HG03442 (cell line): ENCODE results near the gene ALOX5AP.
A peak's percentile ranks its signal among the peaks of the same experiment; 100 is the strongest.

Source experiments
- ATAC-seq: cut with Tn5 transposase; IDR thresholded peaks from one replicate; pipeline ENCODE4 v1.9.1; 2021; ENCODE audit warnings: mild to moderate bottlenecking, moderate library complexity; ENCODE audit not compliant: unreplicated experiment

Gene ALOX5AP

DNA sequence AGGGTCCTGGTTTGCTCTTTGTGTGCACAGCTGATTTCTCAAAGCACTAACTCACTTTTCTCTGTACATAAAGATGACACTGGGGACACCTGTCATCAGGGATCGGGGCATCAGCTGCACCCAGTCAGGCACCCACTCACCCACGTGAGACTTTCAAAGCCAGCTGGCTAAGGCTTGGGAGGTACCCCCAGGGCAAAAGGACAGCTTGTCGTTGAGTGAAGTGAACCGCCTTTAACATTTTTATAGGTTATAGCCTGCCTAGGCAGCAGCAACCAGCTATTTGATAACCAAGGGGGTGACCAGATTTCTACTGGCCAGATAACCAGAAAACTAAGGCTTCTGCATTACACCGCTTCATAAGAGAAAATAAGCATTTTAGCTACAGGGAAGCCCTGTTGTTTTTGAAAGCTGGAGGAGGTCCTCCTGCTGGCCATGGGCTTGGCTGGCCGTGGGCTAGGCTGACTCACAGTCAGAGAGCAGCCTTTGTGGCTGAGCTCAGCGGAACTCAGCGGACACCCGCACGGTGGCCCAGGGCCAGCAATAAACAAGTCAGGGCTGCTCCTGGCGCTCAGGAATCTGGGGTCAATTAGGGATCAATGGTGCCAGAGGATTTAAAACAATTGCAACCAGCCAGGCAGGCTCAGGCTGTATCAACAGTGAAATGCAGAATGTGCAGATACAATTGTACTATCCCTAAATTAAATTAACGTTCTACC, 57.1 kb downstream of the ALOX5AP start:
- ATAC-seq, result no peak

DNA sequence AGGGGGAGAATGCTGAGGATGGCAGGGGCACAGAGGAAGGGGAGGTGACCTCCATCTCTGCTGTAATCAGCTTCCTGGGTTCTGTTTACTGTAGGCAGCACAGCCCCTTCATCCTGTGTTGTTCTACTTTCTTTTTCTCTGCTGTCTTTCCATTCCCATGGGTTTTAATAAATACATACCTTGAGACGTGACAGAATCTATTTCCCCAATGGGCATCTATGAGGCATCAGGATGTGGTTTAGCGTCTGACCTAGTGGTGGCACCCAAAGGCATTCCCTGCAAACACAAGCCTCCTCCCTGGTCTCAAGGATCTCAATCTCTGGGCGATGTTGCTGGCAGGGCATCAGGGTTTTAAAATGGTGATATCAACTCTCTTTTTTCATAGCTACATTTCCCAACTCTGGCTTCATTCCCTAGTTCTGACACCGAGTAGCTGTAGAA, 60.8 kb downstream of the ALOX5AP start:
- ATAC-seq, result peak; percentile 60

DNA sequence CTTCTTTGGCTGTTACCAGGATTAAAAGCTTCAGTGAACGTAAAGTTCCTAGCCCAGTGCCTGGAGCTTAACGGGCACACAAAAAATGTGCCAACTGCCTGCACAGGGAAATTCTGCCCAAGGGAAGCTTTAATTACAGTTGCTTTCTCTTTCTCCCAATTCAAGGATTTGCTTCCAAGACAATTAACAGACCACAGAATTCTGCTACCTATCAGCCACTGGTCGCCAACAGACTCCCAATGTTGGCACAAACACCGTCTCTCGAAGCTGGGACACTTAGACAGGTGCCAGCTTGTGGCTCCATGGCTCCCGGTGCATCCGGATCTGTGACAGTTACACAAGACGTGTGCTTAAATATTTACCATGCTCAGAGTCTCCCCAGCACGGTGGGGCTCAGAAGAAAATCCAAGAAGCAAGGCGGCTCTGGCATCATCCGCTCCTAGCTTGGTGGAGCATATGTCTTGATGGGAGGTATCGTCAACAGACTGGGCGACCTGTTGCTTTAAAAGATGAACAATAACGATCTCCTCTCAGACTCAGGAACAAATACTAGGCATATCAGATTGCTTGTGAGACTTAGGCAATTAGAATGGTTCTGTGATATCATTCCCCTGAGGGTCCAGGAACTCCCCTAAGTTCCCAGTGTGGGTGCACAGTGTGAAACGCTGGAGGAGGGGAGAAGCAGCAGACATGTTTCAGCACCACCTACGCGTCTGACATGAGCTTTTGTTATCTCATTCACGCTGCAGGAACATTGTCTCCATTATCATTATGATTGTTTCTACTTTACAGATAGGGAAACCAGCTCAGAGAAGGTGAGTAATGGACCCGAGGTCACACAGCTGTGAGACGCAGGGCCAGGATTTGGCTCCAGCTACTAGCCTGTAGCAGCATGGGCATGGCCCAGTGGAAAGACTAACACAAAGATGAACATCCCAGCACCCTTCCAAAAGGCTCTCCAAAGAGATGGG, 61.6 kb downstream of the ALOX5AP start:
- no peak for ATAC-seq

DNA sequence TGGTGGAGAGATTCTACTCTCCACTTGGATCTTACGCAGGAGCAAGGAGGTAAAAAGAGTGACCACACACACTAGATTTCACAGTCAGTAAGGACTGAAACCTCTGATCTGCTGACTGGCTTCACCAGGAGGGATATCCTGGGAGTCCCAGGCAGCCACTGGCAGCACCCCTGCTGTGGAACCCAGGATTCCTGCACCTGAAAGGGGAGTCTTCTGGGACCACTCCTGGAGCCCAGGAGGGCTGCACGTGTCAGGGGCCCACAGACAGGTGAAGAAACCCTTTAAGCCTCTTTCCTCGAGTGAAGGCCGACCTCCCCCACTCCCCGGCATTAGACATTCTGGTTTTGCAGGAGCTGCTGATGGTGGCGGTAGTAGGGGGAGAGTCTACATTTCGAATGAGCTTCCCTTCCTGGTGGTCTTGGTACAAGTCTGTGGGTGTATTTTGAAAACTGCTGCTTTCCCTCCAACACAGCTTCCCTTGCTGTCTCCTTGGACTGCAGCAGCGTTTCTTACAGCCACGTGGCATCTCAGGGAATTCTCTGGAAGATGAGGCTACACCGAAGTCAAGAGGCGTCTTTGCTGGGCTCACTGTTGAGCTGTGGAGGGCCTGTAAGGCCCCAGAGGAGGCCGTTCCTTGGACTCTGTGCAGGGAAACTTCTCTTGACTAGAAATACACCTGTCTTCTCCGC, 62.6 kb downstream of the ALOX5AP start:
- ATAC-seq, result no peak

DNA sequence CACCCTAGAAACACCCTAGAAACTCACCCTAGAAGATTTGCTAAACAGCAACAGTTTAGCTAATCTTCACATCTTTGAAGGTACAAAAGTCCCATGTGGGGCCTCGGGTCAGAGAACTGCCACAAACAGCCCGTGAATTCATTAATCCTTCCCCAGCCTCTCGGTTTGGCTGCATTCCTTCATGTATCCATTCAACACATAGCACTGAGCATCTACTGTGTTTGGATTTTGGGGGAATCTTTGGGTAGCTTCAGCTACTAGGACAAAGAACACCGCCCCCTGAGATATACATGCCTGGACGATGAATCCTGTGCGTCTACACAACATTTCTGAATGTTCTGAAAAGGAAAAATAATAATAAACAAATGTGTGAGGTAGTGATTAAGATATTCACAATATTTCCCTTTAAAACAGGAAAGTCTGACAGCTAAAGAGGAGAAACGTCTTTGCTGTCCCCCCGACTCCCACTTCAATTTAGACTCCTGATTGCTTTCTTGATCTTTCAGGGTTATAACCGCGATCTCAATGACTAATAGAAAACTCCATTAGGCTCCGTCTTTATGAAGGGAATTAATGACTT, 63.5 kb downstream of the ALOX5AP start:
- no peak for ATAC-seq

- ATAC-seq, result no peak
These were observed 64.0 kb downstream of the ALOX5AP start for GRCh38 chr13:30799356-30799824.

GRCh38 chr13:30800107-30800506, 64.8 kb downstream of the ALOX5AP start:
- ATAC-seq, result no peak

DNA sequence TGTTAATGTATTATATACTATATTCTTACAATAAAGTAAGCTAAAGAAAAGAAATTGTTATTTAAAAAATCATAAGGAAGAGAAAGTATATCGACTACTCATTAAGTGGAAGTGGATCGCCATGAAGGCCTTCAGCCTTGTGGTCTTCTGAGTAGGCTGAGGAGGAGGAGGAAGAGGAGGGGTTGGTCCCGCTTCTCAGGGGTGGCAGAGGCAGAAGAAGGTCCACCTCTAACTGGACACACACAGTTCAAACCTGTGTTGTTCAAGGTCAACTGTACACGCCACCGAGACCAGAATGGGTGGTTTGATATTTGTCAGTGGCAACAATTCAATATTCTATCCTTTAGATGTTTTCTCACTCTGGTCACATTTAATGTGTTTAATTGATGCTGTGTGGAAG, 67.2 kb downstream of the ALOX5AP start:
- ATAC-seq, result no peak

GRCh38 chr13:30802953-30803478, 67.7 kb downstream of the ALOX5AP start:
- ATAC-seq, result peak; percentile 87

DNA sequence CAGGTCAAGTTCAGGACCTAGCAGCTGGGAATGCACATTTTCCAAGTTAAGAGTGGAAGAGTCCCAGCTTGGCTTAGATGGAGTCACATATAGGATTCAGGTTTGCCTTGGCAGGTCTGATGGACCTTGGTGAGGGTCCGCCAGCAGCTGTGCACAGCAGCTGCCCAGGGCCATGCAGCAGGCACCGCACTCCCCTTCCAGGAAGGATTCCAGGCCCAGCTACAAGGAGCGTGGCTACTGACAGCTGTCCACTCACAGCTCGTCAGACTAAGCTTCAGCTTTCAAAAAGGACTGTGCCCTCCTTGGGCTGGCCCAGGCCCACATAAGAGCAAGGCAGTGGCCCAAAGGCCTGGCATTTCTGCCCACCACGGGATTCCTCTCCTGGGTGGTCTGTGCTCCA, 68.4 kb downstream of the ALOX5AP start:
- no peak for ATAC-seq

GRCh38 chr13:30804474-30804873, 69.1 kb downstream of the ALOX5AP start:
- ATAC-seq, result no peak

GRCh38 chr13:30805132-30805537, 69.8 kb downstream of the ALOX5AP start:
- ATAC-seq, result no peak

GRCh38 chr13:30805603-30806011, 70.3 kb downstream of the ALOX5AP start:
- no peak for ATAC-seq

DNA sequence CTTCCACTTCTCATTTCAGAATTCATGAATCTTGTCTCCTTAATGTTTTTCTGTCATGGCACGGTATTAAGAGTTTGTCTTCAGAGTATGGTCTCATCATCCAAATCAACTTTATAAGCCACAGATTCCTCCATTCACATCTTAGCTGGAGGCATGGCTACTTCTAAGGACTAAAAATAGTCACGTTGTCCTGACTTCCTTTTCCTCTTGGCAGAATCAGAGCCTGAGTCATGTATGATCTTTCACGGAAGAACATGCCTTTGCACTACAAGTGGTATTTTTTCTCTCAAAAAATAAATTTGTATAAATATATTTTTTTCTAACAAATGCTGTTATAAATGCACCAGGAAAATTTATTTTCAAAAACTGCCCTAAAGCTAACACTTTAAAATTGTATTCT, 71.4 kb downstream of the ALOX5AP start:
- no peak for ATAC-seq

- no peak for ATAC-seq
These were observed 72.0 kb downstream of the ALOX5AP start for GRCh38 chr13:30807392-30807791.

GRCh38 chr13:30808600-30808999, 73.3 kb downstream of the ALOX5AP start:
- no peak for ATAC-seq

DNA sequence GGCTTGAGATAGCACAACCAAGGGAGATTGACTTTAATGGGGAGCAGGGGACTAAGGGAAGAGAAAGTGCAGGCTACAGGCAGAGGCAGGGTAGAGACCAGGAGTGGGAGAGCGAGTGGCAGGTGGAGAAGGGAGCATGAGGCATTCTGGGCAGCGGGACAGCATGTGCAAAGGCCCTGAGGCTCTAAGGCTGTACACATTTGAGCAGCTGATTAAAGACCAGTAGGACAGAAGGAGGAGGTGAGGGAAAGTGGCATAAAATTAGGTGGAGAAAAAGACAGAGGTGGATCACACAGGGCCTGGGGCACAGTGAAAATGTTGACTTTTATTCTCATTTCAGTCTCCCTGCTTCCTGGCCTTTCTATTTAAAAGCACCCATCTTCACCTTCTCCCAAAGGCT, 74.4 kb downstream of the ALOX5AP start:
- ATAC-seq, result no peak

GRCh38 chr13:30810261-30810701, 74.9 kb downstream of the ALOX5AP start:
- no peak for ATAC-seq

- ATAC-seq, result no peak
These were observed 75.5 kb downstream of the ALOX5AP start for GRCh38 chr13:30810801-30811200.
